ENCODE data around the gene PRR35.

The PRR35 gene

GRCh38 chr16:610513-611381, 50.6 kb downstream of the PRR35 start:
- Histone ChIP-seq H3K36me3 (ENCODE audit: control insufficient read depth, insufficient read depth, low read length) (peaks cover 5% of the 10 kb centered on the region), H3K27ac (ENCODE audit: insufficient read depth, low read length, poor library complexity, severe bottlenecking) (no peak overlapping the region), H3K9me3 (ENCODE audit: control insufficient read depth, low read length) (no peaks in the 10 kb centered on the region), H3K27me3 (replicated peaks; ENCODE audit: control insufficient read depth, insufficient read depth, low read length, poor library complexity, severe bottlenecking) (no peaks in the 10 kb centered on the region), H3K4me1 (ENCODE audit: control insufficient read depth, insufficient read depth, low read length, poor library complexity, severe bottlenecking) (no peaks in the 10 kb centered on the region), H3K4me3 (ENCODE audit: insufficient read depth, low read depth, low read length, poor library complexity, severe bottlenecking) (no peak overlapping the region)
- peak; percentile 19 to 34 (median 25) for DNase-seq

GRCh38 chr16:615122-615521, 54.9 kb downstream of the PRR35 start:
- no peak overlapping the region for H3K27ac ChIP-seq (ENCODE audit: insufficient read depth, low read length, poor library complexity, severe bottlenecking)
- H3K4me3 ChIP-seq (ENCODE audit: insufficient read depth, low read depth, low read length, poor library complexity, severe bottlenecking): no peak overlapping the region
- no peaks in the 10 kb centered on the region for H3K27me3 ChIP-seq (replicated peaks; ENCODE audit: control insufficient read depth, insufficient read depth, low read length, poor library complexity, severe bottlenecking)
- H3K36me3 ChIP-seq (ENCODE audit: control insufficient read depth, insufficient read depth, low read length): peaks cover 9% of the 10 kb centered on the region
- no peaks in the 10 kb centered on the region for H3K9me3 ChIP-seq (ENCODE audit: control insufficient read depth, low read length)
- no peak for DNase-seq
- no peaks in the 10 kb centered on the region for H3K4me1 ChIP-seq (ENCODE audit: control insufficient read depth, insufficient read depth, low read length, poor library complexity, severe bottlenecking)

All from effector memory CD4-positive, alpha-beta T cell (primary cell).